Choroid plexus epithelial cell (primary cell): ENCODE measurements around the gene FGF13.

Experiments used
- DNase-seq: peaks from one replicate; pipeline ENCODE4 v3.0.0-alpha.2; 2010; ENCODE audit warnings: low read depth
- H3K4me3 ChIP-seq: 2 replicates; pipeline ENCODE4 v1.5.1; 2011; ENCODE audit warnings: low read depth, mild to moderate bottlenecking, control low read depth, low read length, moderate library complexity
- TF ChIP-seq, protein P1 (sequence below): conservative IDR thresholded peaks from 2 replicates; pipeline ENCODE4 v1.5.1; 2011; ENCODE audit warnings: low read depth, mild to moderate bottlenecking, control low read depth, inconsistent platforms, low read length, moderate library complexity

Gene FGF13

DNA sequence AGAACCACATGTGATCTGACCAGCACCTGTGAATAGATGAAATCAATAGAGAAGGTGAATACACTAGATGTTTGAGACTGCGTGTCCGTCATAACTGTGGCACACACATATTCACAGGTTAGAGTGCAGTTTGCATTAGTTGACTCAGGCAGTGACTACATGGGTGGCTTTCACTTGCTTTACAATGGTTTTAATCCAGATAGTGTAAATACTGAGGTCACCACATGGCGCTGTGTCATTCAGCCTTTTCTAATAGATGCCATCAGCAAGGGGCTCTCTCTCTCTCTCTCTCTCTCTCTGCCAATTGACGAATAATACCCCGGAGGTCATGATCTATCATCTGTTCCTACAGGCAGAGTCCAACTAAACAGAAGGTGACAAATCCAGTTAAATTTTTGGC, 30.7 kb upstream of the FGF13 start:
- TF ChIP-seq, protein P1, sequence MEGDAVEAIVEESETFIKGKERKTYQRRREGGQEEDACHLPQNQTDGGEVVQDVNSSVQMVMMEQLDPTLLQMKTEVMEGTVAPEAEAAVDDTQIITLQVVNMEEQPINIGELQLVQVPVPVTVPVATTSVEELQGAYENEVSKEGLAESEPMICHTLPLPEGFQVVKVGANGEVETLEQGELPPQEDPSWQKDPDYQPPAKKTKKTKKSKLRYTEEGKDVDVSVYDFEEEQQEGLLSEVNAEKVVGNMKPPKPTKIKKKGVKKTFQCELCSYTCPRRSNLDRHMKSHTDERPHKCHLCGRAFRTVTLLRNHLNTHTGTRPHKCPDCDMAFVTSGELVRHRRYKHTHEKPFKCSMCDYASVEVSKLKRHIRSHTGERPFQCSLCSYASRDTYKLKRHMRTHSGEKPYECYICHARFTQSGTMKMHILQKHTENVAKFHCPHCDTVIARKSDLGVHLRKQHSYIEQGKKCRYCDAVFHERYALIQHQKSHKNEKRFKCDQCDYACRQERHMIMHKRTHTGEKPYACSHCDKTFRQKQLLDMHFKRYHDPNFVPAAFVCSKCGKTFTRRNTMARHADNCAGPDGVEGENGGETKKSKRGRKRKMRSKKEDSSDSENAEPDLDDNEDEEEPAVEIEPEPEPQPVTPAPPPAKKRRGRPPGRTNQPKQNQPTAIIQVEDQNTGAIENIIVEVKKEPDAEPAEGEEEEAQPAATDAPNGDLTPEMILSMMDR: no peak
- DNase-seq: no peak
- H3K4me3 ChIP-seq: no peak overlapping the region

DNA sequence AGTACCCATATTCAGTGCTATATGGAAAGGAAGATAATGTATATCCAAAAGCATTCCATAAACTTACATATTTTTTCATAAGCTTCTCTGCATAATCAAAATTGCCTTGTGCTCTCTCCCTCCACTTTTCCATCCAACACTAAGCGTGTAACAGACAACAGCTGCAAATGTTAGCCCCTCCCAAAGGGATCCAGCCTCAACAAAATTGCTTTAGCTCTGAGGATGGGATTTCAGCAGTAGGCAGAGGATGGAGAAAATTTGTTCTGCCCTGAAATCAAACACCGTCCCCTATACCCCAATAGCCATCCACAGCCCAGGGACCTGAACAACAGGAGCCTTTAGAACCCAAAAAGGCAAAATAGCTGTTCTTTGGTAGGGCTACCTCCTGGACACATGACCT, 28.8 kb upstream of the FGF13 start:
- no peak for DNase-seq
- H3K4me3 ChIP-seq: no peak overlapping the region
- TF ChIP-seq, protein P1: no peak

DNA sequence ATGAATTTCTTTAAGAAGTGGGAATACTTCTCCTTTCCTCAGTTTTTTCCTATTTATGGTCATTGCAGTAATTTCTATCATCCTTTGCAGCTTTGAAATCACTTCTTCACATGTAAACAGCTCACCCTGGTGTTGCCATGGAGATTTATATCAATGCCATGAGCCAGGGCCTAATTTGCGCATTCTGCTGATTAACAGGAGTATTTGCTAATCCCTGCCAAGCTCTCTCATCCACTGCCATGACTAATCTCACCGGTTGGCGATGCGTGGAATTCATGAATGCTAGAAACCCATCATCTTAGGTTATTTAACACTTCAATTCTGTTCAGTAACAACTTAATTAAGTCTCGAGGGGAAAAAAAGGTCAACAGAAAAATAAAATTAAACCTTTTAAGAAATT, 11.8 kb upstream of the FGF13 start:
- H3K4me3 ChIP-seq: no peak overlapping the region
- TF ChIP-seq, protein P1: no peak
- no peak for DNase-seq

DNA sequence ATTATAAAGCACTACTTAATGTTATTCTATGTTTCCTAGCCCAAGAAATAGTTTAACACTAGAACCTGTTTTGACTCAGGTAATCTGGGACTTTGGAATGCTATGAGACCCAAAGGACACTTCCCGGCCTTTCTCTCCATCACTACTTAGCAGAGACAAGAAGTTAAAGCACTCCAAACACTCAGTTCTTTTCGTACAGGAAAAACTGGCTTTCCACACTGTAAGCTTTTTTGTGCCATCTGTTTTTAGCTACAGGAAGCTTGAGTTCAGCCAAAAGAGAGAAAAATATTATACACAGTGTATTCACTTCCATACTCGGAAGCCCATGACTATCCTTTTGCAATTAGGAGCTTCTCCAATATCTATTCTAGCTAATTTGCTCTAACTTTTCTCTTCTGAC, 7.9 kb upstream of the FGF13 start:
- TF ChIP-seq, protein P1: no peak

DNA sequence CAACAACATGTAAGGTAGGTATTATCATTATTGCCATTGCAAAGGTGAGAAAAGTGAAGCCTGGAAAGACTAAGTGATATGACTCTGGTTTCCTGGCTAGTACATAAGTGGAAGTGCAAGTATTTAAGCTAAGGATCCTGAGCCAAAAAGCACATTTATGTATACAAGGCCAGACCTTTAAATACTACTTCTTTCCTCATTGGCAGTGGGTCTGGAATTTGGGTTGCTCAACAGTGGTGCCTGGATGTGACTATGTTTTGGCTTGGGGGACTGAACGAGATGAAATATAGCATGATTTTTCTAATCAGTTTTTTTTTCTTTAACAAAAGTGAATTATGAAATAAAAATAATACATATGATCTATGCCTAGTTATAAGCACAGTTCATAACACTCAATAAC, 7.4 kb upstream of the FGF13 start:
- DNase-seq: no peak
- TF ChIP-seq, protein P1: no peak

More for the DNA sequence above, 7.9 kb upstream of the FGF13 start:
- H3K4me3 ChIP-seq: no peak overlapping the region
- DNase-seq: no peak

DNA sequence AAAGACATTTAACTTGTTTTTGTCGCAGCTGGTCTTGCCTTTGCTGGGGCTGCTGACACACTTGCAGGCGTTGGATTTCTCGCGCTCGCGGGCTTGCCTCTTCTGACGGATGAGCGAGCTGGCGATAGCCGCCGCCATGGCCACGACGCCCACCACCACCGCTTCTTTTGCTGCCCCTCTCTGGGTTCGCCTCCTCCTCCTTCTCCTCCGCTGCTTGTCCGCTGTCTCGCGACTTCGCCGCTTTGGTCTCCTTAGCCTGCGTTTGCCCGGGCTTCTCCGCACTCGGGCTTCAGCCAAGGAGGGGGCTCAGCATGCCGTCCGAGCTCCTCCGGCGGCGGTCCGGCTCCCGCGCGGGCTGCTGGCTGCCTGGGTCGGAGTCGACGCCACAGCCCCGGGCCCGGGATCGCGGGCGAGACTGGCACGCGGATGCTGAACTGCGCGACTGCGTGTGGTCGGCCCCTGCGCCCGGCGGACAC, 613 bp downstream of the FGF13 start:
- TF ChIP-seq, protein P1: no peak
- no peak for DNase-seq
- H3K4me3 ChIP-seq: no peak overlapping the region

More for the DNA sequence above, 7.4 kb upstream of the FGF13 start:
- H3K4me3 ChIP-seq: no peak overlapping the region
